GM12891 (cell line): ENCODE results near the gene TXNDC2.

ENCODE experiments used
- PAX5 ChIP-seq: IDR thresholded peaks from 2 replicates; pipeline ENCODE4 v1.6.1; 2011; ENCODE audit warnings: low read length, moderate library complexity, mild to moderate bottlenecking; ENCODE audit not compliant: insufficient read depth, severe bottlenecking
- POLR2A ChIP-seq: IDR thresholded peaks from 2 replicates; pipeline ENCODE4 v1.6.1; 2011; ENCODE audit warnings: low read depth, low read length, control low read depth
- POLR2AphosphoS5 ChIP-seq: IDR thresholded peaks from 2 replicates; pipeline ENCODE4 v1.6.1; 2011; ENCODE audit warnings: low read depth, low read length, control low read depth
- SPI1 ChIP-seq: IDR thresholded peaks from 2 replicates; pipeline ENCODE4 v1.6.1; 2011; ENCODE audit warnings: low read depth, low read length, control low read depth

GRCh38 chr18:9924371-9924943 is 38.7 kb downstream of the TXNDC2 start:
- TF ChIP-seq POLR2A (no peak), PAX5 (no peak), POLR2AphosphoS5 (no peak), SPI1 (no peak)
